DND-41 (cell line): Measurements from ENCODE around the gene KCTD14.

Experiments
- CTCF ChIP-seq: IDR thresholded peaks from 2 replicates; pipeline ENCODE4 v1.5.1; 2012; ENCODE audit warnings: borderline replicate concordance, low read length, moderate library complexity, mild to moderate bottlenecking; ENCODE audit not compliant: poor library complexity, severe bottlenecking; ENCODE audit errors: extremely low read depth
- EZH2 ChIP-seq: IDR thresholded peaks from 3 replicates; pipeline ENCODE4 v1.6.1; 2012; ENCODE audit warnings: borderline replicate concordance, low read depth, mild to moderate bottlenecking, moderate library complexity, low read length, inconsistent platforms; ENCODE audit not compliant: severe bottlenecking

GRCh38 chr11:78033040-78033439 lies 10.0 kb upstream of the KCTD14 start:
- TF ChIP-seq CTCF (no peak), EZH2 (no peak)
